Chondrocyte (in vitro differentiated cells): ENCODE results near the gene MEF2B. TPM values are rescaled to one million over a fixed set of nuclear protein-coding genes. Genes with fewer than 3 reads are reported as not detected.

ENCODE experiments used
- DNase-seq: peaks from one replicate; pipeline ENCODE4 v3.0.0; 2021; ENCODE audit warnings: mixed read lengths, low spot score
- H3K27ac Mint-ChIP-seq: one replicate; pipeline ENCODE4 v1.8.0; 2021; ENCODE audit warnings: mild to moderate bottlenecking, moderate library complexity, mixed read lengths; ENCODE audit not compliant: unreplicated experiment
- H3K27me3 Mint-ChIP-seq: 2 replicates; pipeline ENCODE4 v1.8.0; 2021; ENCODE audit warnings: low read depth, mixed read lengths
- H3K36me3 Mint-ChIP-seq: 2 replicates; pipeline ENCODE4 v1.8.0; 2021; ENCODE audit warnings: low read depth, mixed read lengths
- H3K4me1 Mint-ChIP-seq: 2 replicates; pipeline ENCODE4 v1.8.0; 2021; ENCODE audit warnings: low read depth, mild to moderate bottlenecking, mixed read lengths
- H3K4me3 Mint-ChIP-seq: one replicate; pipeline ENCODE4 v1.8.0; 2021; ENCODE audit warnings: mild to moderate bottlenecking, moderate library complexity, mixed read lengths; ENCODE audit not compliant: unreplicated experiment
- H3K9me3 Mint-ChIP-seq: 2 replicates; pipeline ENCODE4 v1.8.0; 2021; ENCODE audit warnings: low read depth, mixed read lengths
- CTCF ChIP-seq: fragments of 200-600 bp; sonication (generic); IDR thresholded peaks from 2 replicates; pipeline ENCODE4 v1.5.0; 2021; ENCODE audit warnings: antibody characterized with exemption, mild to moderate bottlenecking, moderate library complexity
- total RNA-seq: library from RNA; stranded (reverse); gene quantifications from 3 replicates; pipeline ENCODE4 v1.2.1, GENCODE V29; 2021

The MEF2B gene
- total RNA-seq, 1 donor from 2014 or later: 1.2 TPM

GRCh38 chr19:19192078-19192882 lies 22.2 kb upstream of the MEF2B start, which contains the start of the genes BORCS8 and RFXANK:
TSS of gene BORCS8 (minus strand) at chr19:19192152. CDS start at chr19:19192117, 35 bp downstream.
TSS of gene RFXANK (plus strand) at chr19:19192258. CDS start at chr19:19193947, 1,689 bp downstream.
- H3K27me3 Mint-ChIP-seq: no peaks in the 10 kb centered on the region
- H3K4me3 Mint-ChIP-seq: peak within 1 kb of the TSS; percentile 93
- H3K36me3 Mint-ChIP-seq: peaks cover 7% of the 10 kb centered on the region
- peak within 1 kb of the TSS; percentile 98 for H3K27ac Mint-ChIP-seq
- no peak for TF ChIP-seq CTCF
- H3K9me3 Mint-ChIP-seq: no peaks in the 10 kb centered on the region
- H3K4me1 Mint-ChIP-seq: peaks cover 43% of the 10 kb centered on the region
- DNase-seq: peak; percentile 99

- H3K9me3 Mint-ChIP-seq: no peaks in the 10 kb centered on the region
- peaks cover 43% of the 10 kb centered on the region for H3K4me1 Mint-ChIP-seq
- H3K27ac Mint-ChIP-seq: peak overlapping the region; percentile 98
- no peak for TF ChIP-seq CTCF
- H3K4me3 Mint-ChIP-seq: peak overlapping the region; percentile 93
- H3K27me3 Mint-ChIP-seq: no peaks in the 10 kb centered on the region
- no peak for DNase-seq
- H3K36me3 Mint-ChIP-seq: peaks cover 5% of the 10 kb centered on the region
These were observed 21.7 kb upstream of the MEF2B start for GRCh38 chr19:19191768-19192077.

GRCh38 chr19:19186742-19187141 lies 16.7 kb upstream of the MEF2B start:
- no peak for DNase-seq
- Mint-ChIP-seq H3K4me3 (no peak overlapping the region), H3K27ac (no peak overlapping the region), H3K4me1 (peaks cover 19% of the 10 kb centered on the region), H3K9me3 (no peaks in the 10 kb centered on the region), H3K36me3 (peaks cover 11% of the 10 kb centered on the region), H3K27me3 (no peaks in the 10 kb centered on the region)
- TF ChIP-seq CTCF: no peak

GRCh38 chr19:19185853-19186740 lies 16.0 kb upstream of the MEF2B start:
- Mint-ChIP-seq H3K9me3 (no peaks in the 10 kb centered on the region), H3K27ac (peak overlapping the region; percentile 45), H3K4me3 (no peak overlapping the region), H3K36me3 (peaks cover 11% of the 10 kb centered on the region), H3K27me3 (no peaks in the 10 kb centered on the region), H3K4me1 (peaks cover 14% of the 10 kb centered on the region)
- no peak for DNase-seq
- TF ChIP-seq CTCF: peak; percentile 78

GRCh38 chr19:19181488-19181998 lies 11.5 kb upstream of the MEF2B start:
- Mint-ChIP-seq H3K4me3 (no peak overlapping the region), H3K9me3 (no peaks in the 10 kb centered on the region), H3K36me3 (peaks cover 10% of the 10 kb centered on the region), H3K4me1 (no peaks in the 10 kb centered on the region), H3K27me3 (no peaks in the 10 kb centered on the region), H3K27ac (no peak overlapping the region)
- DNase-seq: no peak
- TF ChIP-seq CTCF: no peak
